Activated naive CD4-positive, alpha-beta T cell treated with anti-CD3 and anti-CD28 coated beads, Interleukin-2, amount 50 U/mL, for 24 hours (primary cell): ENCODE results near the gene SRC.

Experiments used
- H3K27ac Mint-ChIP-seq: one replicate; pipeline ENCODE4 v1.8.0; 2021; ENCODE audit warnings: mild to moderate bottlenecking, mixed read lengths
- H3K27me3 Mint-ChIP-seq: one replicate; pipeline ENCODE4 v1.8.0; 2021; ENCODE audit warnings: mixed read lengths
- H3K36me3 Mint-ChIP-seq: one replicate; pipeline ENCODE4 v1.8.0; 2021; ENCODE audit warnings: mixed read lengths
- H3K4me1 Mint-ChIP-seq: one replicate; pipeline ENCODE4 v1.8.0; 2021; ENCODE audit warnings: mixed read lengths
- H3K4me3 Mint-ChIP-seq: one replicate; pipeline ENCODE4 v1.8.0; 2021; ENCODE audit warnings: mild to moderate bottlenecking, mixed read lengths
- H3K9me3 Mint-ChIP-seq: one replicate; pipeline ENCODE4 v1.8.0; 2021; ENCODE audit warnings: mixed read lengths

SRC gene

GRCh38 chr20:37420610-37421009 is 74.7 kb downstream of the SRC start:
- no peak overlapping the region for H3K27ac Mint-ChIP-seq
- no peaks in the 10 kb centered on the region for H3K36me3 Mint-ChIP-seq
- no peaks in the 10 kb centered on the region for H3K4me1 Mint-ChIP-seq
- H3K27me3 Mint-ChIP-seq = peaks cover 5% of the 10 kb centered on the region
- no peaks in the 10 kb centered on the region for H3K9me3 Mint-ChIP-seq
- H3K4me3 Mint-ChIP-seq = no peak overlapping the region

GRCh38 chr20:37421060-37421905 is 75.3 kb downstream of the SRC start:
- H3K36me3 Mint-ChIP-seq = no peaks in the 10 kb centered on the region

GRCh38 chr20:37421988-37422387 is 76.0 kb downstream of the SRC start:
- Mint-ChIP-seq H3K36me3 (no peaks in the 10 kb centered on the region), H3K4me3 (no peak overlapping the region), H3K27ac (no peak overlapping the region), H3K4me1 (no peaks in the 10 kb centered on the region), H3K27me3 (peaks cover 5% of the 10 kb centered on the region), H3K9me3 (no peaks in the 10 kb centered on the region)

More at GRCh38 chr20:37421060-37421905, 75.3 kb downstream of the SRC start:
- Mint-ChIP-seq H3K4me1 (no peaks in the 10 kb centered on the region), H3K27ac (no peak overlapping the region), H3K9me3 (no peaks in the 10 kb centered on the region), H3K4me3 (no peak overlapping the region), H3K27me3 (peaks cover 5% of the 10 kb centered on the region)

GRCh38 chr20:37422791-37423286 is 76.9 kb downstream of the SRC start:
- H3K36me3 Mint-ChIP-seq = no peaks in the 10 kb centered on the region
- H3K9me3 Mint-ChIP-seq = no peaks in the 10 kb centered on the region
- no peak overlapping the region for H3K27ac Mint-ChIP-seq
- H3K4me1 Mint-ChIP-seq = no peaks in the 10 kb centered on the region
- no peak overlapping the region for H3K4me3 Mint-ChIP-seq
- H3K27me3 Mint-ChIP-seq = peaks cover 5% of the 10 kb centered on the region

- no peaks in the 10 kb centered on the region for H3K9me3 Mint-ChIP-seq
- H3K4me3 Mint-ChIP-seq = no peak overlapping the region
- H3K4me1 Mint-ChIP-seq = no peaks in the 10 kb centered on the region
- H3K27me3 Mint-ChIP-seq = peaks cover 5% of the 10 kb centered on the region
- no peak overlapping the region for H3K27ac Mint-ChIP-seq
- H3K36me3 Mint-ChIP-seq = no peaks in the 10 kb centered on the region
These were observed 77.6 kb downstream of the SRC start for GRCh38 chr20:37423545-37423944.

- Mint-ChIP-seq H3K27me3 (peaks cover 5% of the 10 kb centered on the region), H3K4me3 (no peak overlapping the region), H3K27ac (no peak overlapping the region), H3K9me3 (no peaks in the 10 kb centered on the region), H3K36me3 (no peaks in the 10 kb centered on the region), H3K4me1 (no peaks in the 10 kb centered on the region)
These were observed 78.3 kb downstream of the SRC start for GRCh38 chr20:37424062-37424851.

- Mint-ChIP-seq H3K36me3 (no peaks in the 10 kb centered on the region), H3K4me1 (no peaks in the 10 kb centered on the region), H3K27ac (no peak overlapping the region), H3K4me3 (no peak overlapping the region), H3K27me3 (peaks cover 5% of the 10 kb centered on the region), H3K9me3 (no peaks in the 10 kb centered on the region)
These were observed 79.2 kb downstream of the SRC start for GRCh38 chr20:37425103-37425625.

GRCh38 chr20:37426106-37426505 is 80.2 kb downstream of the SRC start:
- Mint-ChIP-seq H3K9me3 (no peaks in the 10 kb centered on the region), H3K36me3 (no peaks in the 10 kb centered on the region), H3K4me1 (no peaks in the 10 kb centered on the region), H3K4me3 (no peak overlapping the region), H3K27ac (no peak overlapping the region), H3K27me3 (peaks cover 5% of the 10 kb centered on the region)

- no peak overlapping the region for H3K4me3 Mint-ChIP-seq
- H3K27ac Mint-ChIP-seq = no peak overlapping the region
- no peaks in the 10 kb centered on the region for H3K9me3 Mint-ChIP-seq
- H3K4me1 Mint-ChIP-seq = no peaks in the 10 kb centered on the region
- H3K27me3 Mint-ChIP-seq = peaks cover 5% of the 10 kb centered on the region
- H3K36me3 Mint-ChIP-seq = no peaks in the 10 kb centered on the region
These were observed 81.0 kb downstream of the SRC start for GRCh38 chr20:37426978-37427377.

- Mint-ChIP-seq H3K27ac (no peak overlapping the region), H3K4me1 (no peaks in the 10 kb centered on the region), H3K36me3 (no peaks in the 10 kb centered on the region), H3K9me3 (no peaks in the 10 kb centered on the region), H3K4me3 (no peak overlapping the region), H3K27me3 (no peaks in the 10 kb centered on the region)
These were observed 84.1 kb downstream of the SRC start for GRCh38 chr20:37430044-37430443.

GRCh38 chr20:37430778-37431460 is 85.0 kb downstream of the SRC start:
- Mint-ChIP-seq H3K27me3 (no peaks in the 10 kb centered on the region), H3K4me3 (no peak overlapping the region), H3K27ac (no peak overlapping the region), H3K9me3 (no peaks in the 10 kb centered on the region), H3K4me1 (no peaks in the 10 kb centered on the region), H3K36me3 (no peaks in the 10 kb centered on the region)

- H3K4me3 Mint-ChIP-seq = no peak overlapping the region
- H3K27me3 Mint-ChIP-seq = no peaks in the 10 kb centered on the region
- H3K9me3 Mint-ChIP-seq = no peaks in the 10 kb centered on the region
- H3K27ac Mint-ChIP-seq = no peak overlapping the region
- H3K4me1 Mint-ChIP-seq = no peaks in the 10 kb centered on the region
- no peaks in the 10 kb centered on the region for H3K36me3 Mint-ChIP-seq
These were observed 85.8 kb downstream of the SRC start for GRCh38 chr20:37431786-37432185.

- Mint-ChIP-seq H3K36me3 (no peaks in the 10 kb centered on the region), H3K9me3 (no peaks in the 10 kb centered on the region), H3K27me3 (peaks cover 1% of the 10 kb centered on the region), H3K4me3 (no peak overlapping the region), H3K4me1 (no peaks in the 10 kb centered on the region), H3K27ac (no peak overlapping the region)
These were observed 86.7 kb downstream of the SRC start for GRCh38 chr20:37432606-37433005.

GRCh38 chr20:37435607-37436006 is 89.7 kb downstream of the SRC start:
- Mint-ChIP-seq H3K9me3 (no peaks in the 10 kb centered on the region), H3K4me3 (no peak overlapping the region), H3K27me3 (peaks cover 1% of the 10 kb centered on the region), H3K27ac (no peak overlapping the region), H3K4me1 (no peaks in the 10 kb centered on the region), H3K36me3 (no peaks in the 10 kb centered on the region)

GRCh38 chr20:37436527-37437186 is 90.7 kb downstream of the SRC start:
- no peak overlapping the region for H3K4me3 Mint-ChIP-seq
- H3K9me3 Mint-ChIP-seq = no peaks in the 10 kb centered on the region
- no peak overlapping the region for H3K27ac Mint-ChIP-seq
- H3K4me1 Mint-ChIP-seq = no peaks in the 10 kb centered on the region
- H3K27me3 Mint-ChIP-seq = peaks cover 1% of the 10 kb centered on the region
- H3K36me3 Mint-ChIP-seq = no peaks in the 10 kb centered on the region
